ENCODE results near the gene HOXA9. TPM values are rescaled to one million over a fixed set of nuclear protein-coding genes. Genes with fewer than 3 reads are reported as not detected.

HOXA9 gene
- total and polyA plus RNA-seq, 2 of the 4 experiments (the other 2 are of a cell fraction): 0.18 to 0.32 TPM

DNA sequence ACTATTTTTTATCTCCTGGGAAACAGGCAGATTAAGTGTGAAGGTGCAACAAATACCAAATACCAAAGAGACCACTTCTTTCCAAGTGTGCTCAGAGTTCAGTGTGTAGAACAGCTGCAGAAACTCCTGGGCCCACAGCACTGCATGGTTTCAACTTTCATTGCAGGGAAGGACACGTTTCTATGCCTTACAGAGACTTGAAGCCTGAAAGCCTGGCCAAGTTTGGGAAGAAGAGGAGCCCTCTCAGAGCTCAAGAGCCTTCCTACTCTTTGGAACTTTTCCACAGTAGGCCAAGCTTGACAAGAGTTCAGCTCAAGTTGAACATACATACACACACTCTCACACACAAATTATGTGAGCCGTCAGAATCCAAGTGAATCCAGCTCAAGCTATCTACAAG, 37.3 kb downstream of the HOXA9 start:
- H3K36me3 ChIP-seq (ENCODE audit: control insufficient read depth, insufficient read depth, low read length): peaks cover 3% of the 10 kb centered on the region; the same call in 1 of the 2 replicates
- no peak overlapping the region for H3K18ac ChIP-seq (ENCODE audit: low read depth, low read length)
- no peaks in the 10 kb centered on the region for H4K20me1 ChIP-seq (ENCODE audit: insufficient read depth, low read length)
- no peak overlapping the region for H2BK20ac ChIP-seq (ENCODE audit: low read depth, low read length)
- no peak for TF ChIP-seq RCOR1 (IDR thresholded peaks at IDR 0.05; ENCODE audit: insufficient replicate concordance, low read length)
- TF ChIP-seq FOS (IDR thresholded peaks at IDR 0.05; ENCODE audit: low read depth, low read length): no peak
- H2BK15ac ChIP-seq (ENCODE audit: low read depth, low read length): no peak overlapping the region
- H4K5ac ChIP-seq (ENCODE audit: low read depth, low read length): no peak overlapping the region
- H3K4me3 ChIP-seq (ENCODE audit: insufficient read depth, low read depth, low read length): no peak overlapping the region
- H3K4ac ChIP-seq (ENCODE audit: low read depth, low read length): peak overlapping the region; percentile 3; the same call in 1 of the 2 replicates
- intact Hi-C loops (cut with micrococcal nuclease) (loop anchor here (2.0 kb wide), 1 partner anchor 31 kb away; no protein-coding TSS in a partner anchor), in situ Hi-C loops (cut with MboI; ENCODE audit: low sequenced_read_pairs) (no loop called here), dilution Hi-C loops (cut with HindIII; ENCODE audit: low sequenced_read_pairs, unreplicated experiment) (no loop called here)
- no peak overlapping the region for H2AK9ac ChIP-seq (replicated peaks; ENCODE audit: low read depth, low read length, poor library complexity)
- H3K14ac ChIP-seq (replicated peaks; ENCODE audit: low read depth, low read length): no peak overlapping the region; the same call in 1 of the 2 replicates
- H3K9me3 ChIP-seq (ENCODE audit: control insufficient read depth, insufficient read depth, low read length): no peaks in the 10 kb centered on the region
- H4K8ac ChIP-seq (ENCODE audit: low read depth in 2 of 2, low read length in 2 of 2): no peak overlapping the region
- DNase-seq: peak; percentile 78
- ChIA-PET CTCF (interaction anchor here (1.0 kb wide), 1 partner anchor 17 kb away, joined by 4 read pairs; no protein-coding TSS in a partner anchor), POLR2A (ENCODE audit: unreplicated experiment) (no interaction called here)
- peaks cover 7% of the 10 kb centered on the region for H3K9me1 ChIP-seq (ENCODE audit: insufficient read depth, low read length)
- peaks cover 20 to 48% of the 10 kb centered on the region in 2 experiments for H3K79me1 ChIP-seq (ENCODE audit: low read depth in 1 of 2, low read length in 2 of 2)
- no peak overlapping the region; the same call in 1 of the 2 replicates for H3K9ac ChIP-seq (ENCODE audit: low read depth, low read length)
- no peak overlapping the region for H2AFZ ChIP-seq (replicated peaks; ENCODE audit: low read length, poor library complexity)
- H2BK5ac ChIP-seq (ENCODE audit: low read depth, low read length, poor library complexity, severe bottlenecking): no peak overlapping the region
- no peak overlapping the region for H3K56ac ChIP-seq (ENCODE audit: extremely low read depth, insufficient read depth, low read length)
- H3K23ac ChIP-seq (ENCODE audit: low read depth, low read length): peak overlapping the region; percentile 51
- no peaks in the 10 kb centered on the region for H3K27me3 ChIP-seq (ENCODE audit: control insufficient read depth, insufficient read depth, low read length)
- no peak overlapping the region for H4K91ac ChIP-seq (ENCODE audit: insufficient read depth, low read depth, low read length)
- BruUV-seq (replicated peaks): no TSS peak
- H3K4me1 ChIP-seq (ENCODE audit: control insufficient read depth, insufficient read depth, low read length): peaks cover 28% of the 10 kb centered on the region
- peak overlapping the region; percentile 19 for H2AK5ac ChIP-seq (ENCODE audit: low read depth, low read length)
- H2BK120ac ChIP-seq (ENCODE audit: low read depth, low read length): 0 out of 2 replicates have a peak overlapping the region, but pooled peaks have one; percentile 9
- WGBS, 2 experiments (ENCODE audit: extremely low coverage in 2 of 2, insufficient read length in 1 of 2): 17% methylated on average over 1 of the region's 2 CpGs; no CpG with 5 or more reads in 1 of the 2 experiments
- peak overlapping the region; percentile 33; the same call in 1 of the 2 replicates for H3K27ac ChIP-seq (ENCODE audit: insufficient read depth, low read length)
- no peak for ATAC-seq (ENCODE audit: low read depth)
- peak overlapping the region; percentile 10; the same call in 1 of the 2 replicates for H3K4me2 ChIP-seq (ENCODE audit: low read depth, low read length)

All from IMR-90 (cell line).